ENCODE data around the gene TBX4.

TBX4 gene

DNA sequence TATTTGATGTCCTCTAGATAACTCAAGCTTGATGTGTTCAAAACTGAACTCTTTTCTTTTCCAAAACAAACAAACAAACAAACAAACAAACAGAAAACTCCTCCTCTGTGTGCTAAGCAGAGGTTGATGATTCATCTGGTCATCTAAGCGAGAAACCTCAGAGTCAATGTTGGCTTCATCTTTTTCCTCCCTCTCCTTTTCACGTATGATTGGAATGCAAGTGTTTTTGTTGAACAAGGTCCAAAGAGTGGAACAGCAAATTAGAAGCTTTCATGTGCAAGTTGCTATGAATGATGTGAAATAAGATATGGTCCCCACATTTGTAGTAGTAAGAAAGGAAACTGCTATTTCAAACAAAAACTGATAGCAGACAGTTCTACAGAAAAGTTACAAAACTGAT lies 52.5 kb downstream of the TBX4 start:
- Histone ChIP-seq H3K9me2 (replicated peaks; ENCODE audit: low read depth, low read length) (no peaks in the 10 kb centered on the region), H3K9me3 (ENCODE audit: insufficient read depth, low read depth, low read length) (no peaks in the 10 kb centered on the region), H4K20me1 (ENCODE audit: insufficient read depth, low read length, poor library complexity, severe bottlenecking) (no peaks in the 10 kb centered on the region), H3K79me2 (ENCODE audit: insufficient read depth, low read length) (no peaks in the 10 kb centered on the region), H3K4me1 (ENCODE audit: insufficient read depth, low read length, poor library complexity, severe bottlenecking) (no peaks in the 10 kb centered on the region), H3K4me3 (ENCODE audit: low read length, poor library complexity, severe bottlenecking) (no peak overlapping the region), H3K36me3 (ENCODE audit: insufficient read depth, low read length) (no peaks in the 10 kb centered on the region), H3K27me3 (ENCODE audit: insufficient read depth, low read length, poor library complexity, severe bottlenecking) (no peaks in the 10 kb centered on the region), H2AFZ (ENCODE audit: low read length) (no peak overlapping the region), H3K9ac (ENCODE audit: low read depth, low read length, poor library complexity, severe bottlenecking) (no peak overlapping the region), H3K4me2 (ENCODE audit: low read depth, low read length, poor library complexity, severe bottlenecking) (no peak overlapping the region), H3F3A (ENCODE audit: low read depth) (no peaks in the 10 kb centered on the region)
- no peak for TF ChIP-seq EZH2phosphoT487 (IDR thresholded peaks at IDR 0.05; ENCODE audit: borderline replicate concordance)
- TF ChIP-seq, protein P1, sequence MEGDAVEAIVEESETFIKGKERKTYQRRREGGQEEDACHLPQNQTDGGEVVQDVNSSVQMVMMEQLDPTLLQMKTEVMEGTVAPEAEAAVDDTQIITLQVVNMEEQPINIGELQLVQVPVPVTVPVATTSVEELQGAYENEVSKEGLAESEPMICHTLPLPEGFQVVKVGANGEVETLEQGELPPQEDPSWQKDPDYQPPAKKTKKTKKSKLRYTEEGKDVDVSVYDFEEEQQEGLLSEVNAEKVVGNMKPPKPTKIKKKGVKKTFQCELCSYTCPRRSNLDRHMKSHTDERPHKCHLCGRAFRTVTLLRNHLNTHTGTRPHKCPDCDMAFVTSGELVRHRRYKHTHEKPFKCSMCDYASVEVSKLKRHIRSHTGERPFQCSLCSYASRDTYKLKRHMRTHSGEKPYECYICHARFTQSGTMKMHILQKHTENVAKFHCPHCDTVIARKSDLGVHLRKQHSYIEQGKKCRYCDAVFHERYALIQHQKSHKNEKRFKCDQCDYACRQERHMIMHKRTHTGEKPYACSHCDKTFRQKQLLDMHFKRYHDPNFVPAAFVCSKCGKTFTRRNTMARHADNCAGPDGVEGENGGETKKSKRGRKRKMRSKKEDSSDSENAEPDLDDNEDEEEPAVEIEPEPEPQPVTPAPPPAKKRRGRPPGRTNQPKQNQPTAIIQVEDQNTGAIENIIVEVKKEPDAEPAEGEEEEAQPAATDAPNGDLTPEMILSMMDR (conservative IDR thresholded peaks at IDR 0.05; ENCODE audit: low read length), result no peak

DNA sequence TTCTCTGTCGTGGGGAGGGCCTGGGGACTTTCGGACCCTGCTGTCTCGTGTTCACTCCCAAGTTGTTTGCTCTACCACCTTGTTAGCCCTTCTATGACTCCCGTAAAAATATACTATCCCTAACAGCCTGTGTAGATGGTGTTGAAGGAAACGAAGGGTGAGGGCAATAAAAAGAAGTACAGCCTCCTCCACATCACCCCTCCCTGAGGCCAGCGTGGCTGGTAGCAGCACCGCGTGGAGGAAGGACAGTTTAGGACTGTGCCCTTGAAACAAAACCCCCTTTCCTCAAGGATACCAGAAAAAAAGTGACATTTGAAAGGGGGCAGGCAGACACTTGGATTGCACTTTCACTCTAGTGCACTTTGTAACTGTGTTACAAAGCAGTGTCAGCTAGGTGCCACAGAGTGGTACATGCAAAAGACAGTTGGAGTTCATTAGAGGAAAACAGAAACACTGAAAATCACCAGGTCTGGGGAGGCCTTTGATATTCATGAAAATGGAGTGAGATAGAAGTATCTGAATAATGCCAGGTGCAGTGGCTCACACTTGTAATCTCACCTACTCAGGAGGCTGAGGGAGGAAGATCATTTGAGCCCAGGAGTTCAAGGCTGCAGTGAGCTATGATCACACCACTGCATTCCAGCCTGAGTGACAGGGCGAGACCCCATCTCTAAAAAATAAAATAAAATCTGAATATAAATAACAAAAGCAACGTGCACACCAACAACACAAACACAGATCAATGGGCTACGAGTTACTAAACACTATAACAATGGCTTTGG lies 53.8 kb downstream of the TBX4 start:
- no peaks in the 10 kb centered on the region for H3K36me3 ChIP-seq (ENCODE audit: insufficient read depth, low read length)
- H3K9me2 ChIP-seq (replicated peaks; ENCODE audit: low read depth, low read length), result no peaks in the 10 kb centered on the region
- H3K4me1 ChIP-seq (ENCODE audit: insufficient read depth, low read length, poor library complexity, severe bottlenecking), result peaks cover 3% of the 10 kb centered on the region
- H3K4me2 ChIP-seq (ENCODE audit: low read depth, low read length, poor library complexity, severe bottlenecking), result no peak overlapping the region
- H3K4me3 ChIP-seq (ENCODE audit: low read length, poor library complexity, severe bottlenecking), result no peak overlapping the region
- no peaks in the 10 kb centered on the region for H4K20me1 ChIP-seq (ENCODE audit: insufficient read depth, low read length, poor library complexity, severe bottlenecking)
- H3K79me2 ChIP-seq (ENCODE audit: insufficient read depth, low read length), result no peaks in the 10 kb centered on the region
- no peak overlapping the region for H3K9ac ChIP-seq (ENCODE audit: low read depth, low read length, poor library complexity, severe bottlenecking)
- no peaks in the 10 kb centered on the region for H3K9me3 ChIP-seq (ENCODE audit: insufficient read depth, low read depth, low read length)
- TF ChIP-seq EZH2phosphoT487 (IDR thresholded peaks at IDR 0.05; ENCODE audit: borderline replicate concordance), result no peak
- TF ChIP-seq, protein P1 (conservative IDR thresholded peaks at IDR 0.05; ENCODE audit: low read length), result no peak
- H3K27me3 ChIP-seq (ENCODE audit: insufficient read depth, low read length, poor library complexity, severe bottlenecking), result no peaks in the 10 kb centered on the region
- H3F3A ChIP-seq (ENCODE audit: low read depth), result no peaks in the 10 kb centered on the region
- H2AFZ ChIP-seq (ENCODE audit: low read length), result no peak overlapping the region; the same call in 1 of the 2 replicates

DNA sequence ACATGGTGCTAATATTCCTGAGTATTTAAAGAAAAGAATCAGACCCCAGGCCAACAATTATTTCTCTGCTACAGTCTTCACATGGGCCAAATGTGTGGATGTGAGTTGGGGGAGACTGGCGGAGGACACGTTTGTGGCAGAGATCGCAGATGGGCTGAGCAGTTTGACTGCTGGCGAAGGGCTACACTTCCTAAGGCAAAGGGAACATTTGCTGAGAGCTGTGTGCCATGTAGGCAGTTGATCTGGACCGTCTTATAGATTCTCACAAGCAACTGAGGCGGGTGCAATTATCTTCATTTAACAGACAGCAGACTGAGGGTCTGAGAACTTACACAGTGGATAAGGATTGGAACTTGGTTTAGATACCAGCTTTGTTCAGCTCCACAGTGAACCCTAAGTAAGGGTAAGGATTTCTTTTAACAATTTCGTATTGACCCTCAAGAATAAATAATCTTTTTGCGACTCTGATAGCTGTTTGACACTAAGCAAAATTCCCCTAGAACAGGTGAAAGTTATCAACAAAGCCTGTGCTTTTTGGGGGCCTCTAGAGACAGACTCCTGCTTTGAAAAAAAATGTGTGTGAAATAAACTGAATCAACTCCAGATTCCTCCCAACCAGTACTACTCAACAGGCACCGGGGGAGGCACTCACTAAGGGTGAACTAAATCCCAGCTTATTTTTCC lies 55.3 kb downstream of the TBX4 start:
- H3K79me2 ChIP-seq (ENCODE audit: insufficient read depth, low read length), result no peaks in the 10 kb centered on the region
- no peaks in the 10 kb centered on the region for H3F3A ChIP-seq (ENCODE audit: low read depth)
- H3K4me3 ChIP-seq (ENCODE audit: low read length, poor library complexity, severe bottlenecking), result no peak overlapping the region
- no peaks in the 10 kb centered on the region for H3K9me3 ChIP-seq (ENCODE audit: insufficient read depth, low read depth, low read length)
- no peak overlapping the region for H2AFZ ChIP-seq (ENCODE audit: low read length)
- no peaks in the 10 kb centered on the region for H3K27me3 ChIP-seq (ENCODE audit: insufficient read depth, low read length, poor library complexity, severe bottlenecking)
- H3K36me3 ChIP-seq (ENCODE audit: insufficient read depth, low read length), result no peaks in the 10 kb centered on the region
- no peak overlapping the region for H3K9ac ChIP-seq (ENCODE audit: low read depth, low read length, poor library complexity, severe bottlenecking)
- no peaks in the 10 kb centered on the region for H3K9me2 ChIP-seq (replicated peaks; ENCODE audit: low read depth, low read length)
- H4K20me1 ChIP-seq (ENCODE audit: insufficient read depth, low read length, poor library complexity, severe bottlenecking), result no peaks in the 10 kb centered on the region
- peaks cover 11% of the 10 kb centered on the region for H3K4me1 ChIP-seq (ENCODE audit: insufficient read depth, low read length, poor library complexity, severe bottlenecking)
- H3K4me2 ChIP-seq (ENCODE audit: low read depth, low read length, poor library complexity, severe bottlenecking), result no peak overlapping the region
- no peak for TF ChIP-seq EZH2phosphoT487 (IDR thresholded peaks at IDR 0.05; ENCODE audit: borderline replicate concordance)
- TF ChIP-seq, protein P1 (conservative IDR thresholded peaks at IDR 0.05; ENCODE audit: low read length), result no peak
